ENCODE measurements around the gene ADH6.

- TF ChIP-seq JUND (IDR thresholded peaks at IDR 0.05) (no peak), CTCF (IDR thresholded peaks at IDR 0.05) (no peak), TEAD4 (IDR thresholded peaks at IDR 0.05; ENCODE audit: borderline replicate concordance, insufficient read depth) (no peak)
- TF ChIP-seq, protein P1, sequence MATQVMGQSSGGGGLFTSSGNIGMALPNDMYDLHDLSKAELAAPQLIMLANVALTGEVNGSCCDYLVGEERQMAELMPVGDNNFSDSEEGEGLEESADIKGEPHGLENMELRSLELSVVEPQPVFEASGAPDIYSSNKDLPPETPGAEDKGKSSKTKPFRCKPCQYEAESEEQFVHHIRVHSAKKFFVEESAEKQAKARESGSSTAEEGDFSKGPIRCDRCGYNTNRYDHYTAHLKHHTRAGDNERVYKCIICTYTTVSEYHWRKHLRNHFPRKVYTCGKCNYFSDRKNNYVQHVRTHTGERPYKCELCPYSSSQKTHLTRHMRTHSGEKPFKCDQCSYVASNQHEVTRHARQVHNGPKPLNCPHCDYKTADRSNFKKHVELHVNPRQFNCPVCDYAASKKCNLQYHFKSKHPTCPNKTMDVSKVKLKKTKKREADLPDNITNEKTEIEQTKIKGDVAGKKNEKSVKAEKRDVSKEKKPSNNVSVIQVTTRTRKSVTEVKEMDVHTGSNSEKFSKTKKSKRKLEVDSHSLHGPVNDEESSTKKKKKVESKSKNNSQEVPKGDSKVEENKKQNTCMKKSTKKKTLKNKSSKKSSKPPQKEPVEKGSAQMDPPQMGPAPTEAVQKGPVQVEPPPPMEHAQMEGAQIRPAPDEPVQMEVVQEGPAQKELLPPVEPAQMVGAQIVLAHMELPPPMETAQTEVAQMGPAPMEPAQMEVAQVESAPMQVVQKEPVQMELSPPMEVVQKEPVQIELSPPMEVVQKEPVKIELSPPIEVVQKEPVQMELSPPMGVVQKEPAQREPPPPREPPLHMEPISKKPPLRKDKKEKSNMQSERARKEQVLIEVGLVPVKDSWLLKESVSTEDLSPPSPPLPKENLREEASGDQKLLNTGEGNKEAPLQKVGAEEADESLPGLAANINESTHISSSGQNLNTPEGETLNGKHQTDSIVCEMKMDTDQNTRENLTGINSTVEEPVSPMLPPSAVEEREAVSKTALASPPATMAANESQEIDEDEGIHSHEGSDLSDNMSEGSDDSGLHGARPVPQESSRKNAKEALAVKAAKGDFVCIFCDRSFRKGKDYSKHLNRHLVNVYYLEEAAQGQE (IDR thresholded peaks at IDR 0.05; ENCODE audit: low read depth, low read length), result no peak
Observed at GRCh38 chr4:99202094-99202493, 17.0 kb downstream of the ADH6 start.

All from SK-N-SH (cell line).